IMR-90 (cell line): ENCODE data around the gene ERC2. TPM values are rescaled to one million over a fixed set of nuclear protein-coding genes. Genes with fewer than 3 reads are reported as not detected.

Source experiments
- ATAC-seq: fragments of 200-7000 bp; cut with Tn5 transposase; 2 replicates; pipeline ENCODE4 v1.9.1; 2020; ENCODE audit warnings: low read depth, mild to moderate bottlenecking, moderate library complexity
- BruUV-seq: library from RNA; stranded (reverse); fragments of 400-500 nt; replicated peaks from 2 replicates; lab custom pipeline; 2021; lab: Mats Ljungman, UMichigan
- CTCF ChIA-PET: fragments of 300-600 bp; formaldehyde crosslinking; extraction: SDS; loops from one replicate; lab custom pipeline; 2021; ENCODE audit warnings: antibody characterized with exemption; lab: Yijun Ruan, JAX
- POLR2A ChIA-PET: fragments of 300-600 bp; sonication (Branson Sonifier 250); formaldehyde crosslinking; loops from one replicate; lab custom pipeline; 2022; ENCODE audit warnings: antibody characterized with exemption; ENCODE audit not compliant: unreplicated experiment; lab: Charles Lee
- DNase-seq: peaks from one replicate; pipeline ENCODE4 v3.0.0; 2013
- H2AFZ ChIP-seq: replicated peaks from 2 replicates; pipeline ENCODE3; 2013; ENCODE audit warnings: low read length, mild to moderate bottlenecking; ENCODE audit not compliant: poor library complexity
- H2AK5ac ChIP-seq: 2 replicates; pipeline ENCODE4 v1.6.1; 2013; ENCODE audit warnings: low read depth, low read length, inconsistent platforms
- H2AK9ac ChIP-seq: replicated peaks from 2 replicates; pipeline ENCODE3; 2013; ENCODE audit warnings: mild to moderate bottlenecking, low read depth, low read length, moderate library complexity; ENCODE audit not compliant: poor library complexity
- H2BK120ac ChIP-seq: 2 replicates; pipeline ENCODE4 v1.6.1; 2013; ENCODE audit warnings: low read depth, low read length, inconsistent platforms
- H2BK15ac ChIP-seq: 3 replicates; pipeline ENCODE4 v1.6.1; 2013; ENCODE audit warnings: low read depth, low read length, inconsistent platforms
- H2BK20ac ChIP-seq: 2 replicates; pipeline ENCODE4 v1.6.1; 2013; ENCODE audit warnings: low read depth, mild to moderate bottlenecking, inconsistent platforms, low read length, moderate library complexity
- H2BK5ac ChIP-seq: 2 replicates; pipeline ENCODE4 v1.6.1; 2013; ENCODE audit warnings: mild to moderate bottlenecking, low read depth, low read length, inconsistent platforms; ENCODE audit not compliant: poor library complexity, severe bottlenecking
- H3K14ac ChIP-seq: replicated peaks from 2 replicates; pipeline ENCODE4 v1.6.1; 2013; ENCODE audit warnings: low read depth, low read length, inconsistent platforms
- H3K18ac ChIP-seq: 2 replicates; pipeline ENCODE4 v1.6.1; 2013; ENCODE audit warnings: low read depth, low read length, control low read depth
- H3K23ac ChIP-seq: 2 replicates; pipeline ENCODE4 v1.6.1; 2013; ENCODE audit warnings: low read depth, low read length, inconsistent platforms
- H3K27ac ChIP-seq: 2 replicates; pipeline ENCODE4 v1.5.1; 2013; ENCODE audit warnings: mild to moderate bottlenecking, control low read depth, low read length; ENCODE audit not compliant: insufficient read depth
- H3K27me3 ChIP-seq: 2 replicates; pipeline ENCODE4 v1.6.1; 2013; ENCODE audit warnings: low read length; ENCODE audit not compliant: control insufficient read depth, insufficient read depth
- H3K36me3 ChIP-seq: 2 replicates; pipeline ENCODE4 v1.6.1; 2013; ENCODE audit warnings: low read length, mixed read lengths; ENCODE audit not compliant: control insufficient read depth, insufficient read depth
- H3K4ac ChIP-seq: 2 replicates; pipeline ENCODE4 v1.6.1; 2013; ENCODE audit warnings: low read depth, low read length, inconsistent platforms
- H3K4me1 ChIP-seq: 2 replicates; pipeline ENCODE4 v1.6.1; 2013; ENCODE audit warnings: low read length, mixed read lengths; ENCODE audit not compliant: control insufficient read depth, insufficient read depth
- H3K4me2 ChIP-seq: 2 replicates; pipeline ENCODE4 v1.6.1; 2013; ENCODE audit warnings: low read depth, mild to moderate bottlenecking, control low read depth, low read length, moderate library complexity
- H3K4me3 ChIP-seq: 2 replicates; pipeline ENCODE4 v1.5.1; 2013; ENCODE audit warnings: low read depth, mild to moderate bottlenecking, control low read depth, low read length, moderate library complexity; ENCODE audit not compliant: insufficient read depth
- H3K56ac ChIP-seq: 2 replicates; pipeline ENCODE4 v1.6.1; 2013; ENCODE audit warnings: low read length, inconsistent platforms; ENCODE audit not compliant: insufficient read depth; ENCODE audit errors: extremely low read depth
- H3K79me1 ChIP-seq, 2 experiments: 2 replicates each; pipeline ENCODE4 v1.6.1; 2013; ENCODE audit warnings: low read length in 2 of 2, inconsistent platforms in 1 of 2, low read depth in 1 of 2
- H3K9ac ChIP-seq: 2 replicates; pipeline ENCODE4 v1.6.1; 2013; ENCODE audit warnings: low read depth, low read length, control low read depth
- H3K9me1 ChIP-seq: 2 replicates; pipeline ENCODE4 v1.6.1; 2013; ENCODE audit warnings: low read length, inconsistent platforms; ENCODE audit not compliant: insufficient read depth
- H3K9me3 ChIP-seq: 2 replicates; pipeline ENCODE4 v1.6.1; 2013; ENCODE audit warnings: low read length; ENCODE audit not compliant: control insufficient read depth, insufficient read depth
- H4K20me1 ChIP-seq: 2 replicates; pipeline ENCODE4 v1.6.1; 2013; ENCODE audit warnings: low read length, inconsistent platforms; ENCODE audit not compliant: insufficient read depth
- H4K5ac ChIP-seq: 2 replicates; pipeline ENCODE4 v1.6.1; 2013; ENCODE audit warnings: mild to moderate bottlenecking, low read depth, low read length, control low read depth
- H4K8ac ChIP-seq, 2 experiments: 2 replicates each; pipeline ENCODE4 v1.6.1; 2013; ENCODE audit warnings: low read depth in 2 of 2, low read length in 2 of 2, control low read depth in 1 of 2, inconsistent platforms in 1 of 2
- H4K91ac ChIP-seq: 2 replicates; pipeline ENCODE4 v1.6.1; 2013; ENCODE audit warnings: low read depth, low read length, inconsistent platforms; ENCODE audit not compliant: insufficient read depth
- BHLHE40 ChIP-seq: fragments of 150-350 bp; IDR thresholded peaks from 2 replicates; pipeline ENCODE4 v1.6.1; 2016; ENCODE audit warnings: mild to moderate bottlenecking, low read depth, low read length
- FOS ChIP-seq: fragments of 150-350 bp; IDR thresholded peaks from 2 replicates; pipeline ENCODE4 v1.6.1; 2016; ENCODE audit warnings: low read depth, low read length
- MAZ ChIP-seq: IDR thresholded peaks from 2 replicates; pipeline ENCODE4 v1.6.1; 2012; ENCODE audit warnings: low read depth, mild to moderate bottlenecking, low read length, improper control_type of control experiment, moderate library complexity, borderline replicate concordance
- MXI1 ChIP-seq: IDR thresholded peaks from 2 replicates; pipeline ENCODE4 v1.6.1; 2012; ENCODE audit warnings: low read depth, mild to moderate bottlenecking, low read length, moderate library complexity, borderline replicate concordance
- NFE2L2 ChIP-seq: fragments of 150-350 bp; IDR thresholded peaks from 2 replicates; pipeline ENCODE4 v1.6.1; 2016; ENCODE audit warnings: low read depth, mild to moderate bottlenecking, low read length
- dilution Hi-C: fragments of 300-500 bp; cut with HindIII; formaldehyde crosslinking; loops from one replicate; pipeline ENCODE4 v1.14.3; 2018; ENCODE audit warnings: low sequenced_read_pairs; ENCODE audit not compliant: unreplicated experiment
- in situ Hi-C: fragments of 300-500 bp; cut with MboI; formaldehyde crosslinking; loops from 3 replicates; pipeline ENCODE4 v1.14.3; 2019; ENCODE audit warnings: low sequenced_read_pairs, inconsistent platforms, mixed read lengths
- intact Hi-C: fragments of 100-400 bp; cut with micrococcal nuclease; formaldehyde crosslinking; loops from 2 replicates; pipeline ENCODE4 v1.10.0; 2022
- polyA plus RNA-seq, 3 experiments: library from polyadenylated mRNA; depleted of rRNA; stranded (reverse); fragments of >200 nt; gene quantifications; 2 replicates each; pipeline ENCODE4 v1.2.3, GENCODE V29; 2012; ENCODE audit warnings: low replicate concordance in 1 of 3
- total RNA-seq: library from RNA; depleted of rRNA; stranded (reverse); fragments of >200 nt; gene quantifications from 2 replicates; pipeline ENCODE4 v1.2.3, GENCODE V29; 2012

The ERC2 gene
- total and polyA plus RNA-seq, 2 of the 4 experiments (the other 2 are of a cell fraction): 0.17 to 0.18 TPM

GRCh38 chr3:56022619-56023018 is 445.6 kb downstream of the ERC2 start:
- TF ChIP-seq MAZ (no peak), FOS (no peak), BHLHE40 (no peak), MXI1 (no peak), NFE2L2 (no peak)
- H4K20me1 ChIP-seq: no peaks in the 10 kb centered on the region
- H2AK9ac ChIP-seq: no peak overlapping the region
- no peak overlapping the region for H3K18ac ChIP-seq
- no peak overlapping the region for H3K14ac ChIP-seq
- no TSS peak for BruUV-seq
- no peak overlapping the region for H3K4ac ChIP-seq
- H2AK5ac ChIP-seq: no peak overlapping the region
- H3K56ac ChIP-seq: no peak overlapping the region
- H4K91ac ChIP-seq: no peak overlapping the region
- DNase-seq (no peak), ATAC-seq (no peak)
- no peak overlapping the region for H2BK20ac ChIP-seq
- in situ Hi-C loops: no loop called here
- intact Hi-C loops: no loop called here
- no peaks in the 10 kb centered on the region for H3K9me1 ChIP-seq
- H3K4me1 ChIP-seq: no peaks in the 10 kb centered on the region
- H3K9me3 ChIP-seq: no peaks in the 10 kb centered on the region
- no peaks in the 10 kb centered on the region for H3K27me3 ChIP-seq
- H4K5ac ChIP-seq: no peak overlapping the region
- H3K4me2 ChIP-seq: no peak overlapping the region
- no peak overlapping the region for H4K8ac ChIP-seq
- no peak overlapping the region for H2AFZ ChIP-seq
- no peak overlapping the region for H2BK120ac ChIP-seq
- H3K23ac ChIP-seq: no peak overlapping the region
- dilution Hi-C loops: no loop called here
- no peak overlapping the region for H3K4me3 ChIP-seq
- ChIA-PET CTCF (no interaction called here), POLR2A (no interaction called here)
- H3K9ac ChIP-seq: no peak overlapping the region
- H3K27ac ChIP-seq: no peak overlapping the region
- no peaks in the 10 kb centered on the region for H3K79me1 ChIP-seq
- no peak overlapping the region for H2BK5ac ChIP-seq
- no peaks in the 10 kb centered on the region for H3K36me3 ChIP-seq
- no peak overlapping the region for H2BK15ac ChIP-seq
